Endothelial cell of umbilical vein (primary cell): ENCODE data around the gene IGF2BP2. TPM values are rescaled to one million over a fixed set of nuclear protein-coding genes. Genes with fewer than 3 reads are reported as not detected.

Experiments used
- BruUV-seq: library from RNA; stranded (reverse); fragments of 400-500 nt; replicated peaks from 2 replicates; lab custom pipeline; 2021; lab: Mats Ljungman, UMichigan
- CTCF ChIA-PET: fragments of 300-600, 350-600 bp; sonication (Branson Sonifier 250); formaldehyde crosslinking; loops from one replicate; lab custom pipeline; 2021; ENCODE audit warnings: antibody characterized with exemption, inconsistent platforms; lab: Charles Lee
- POLR2A ChIA-PET: fragments of 300-600, 350-600 bp; sonication (Branson Sonifier 250); formaldehyde crosslinking; loops from one replicate; lab custom pipeline; 2021; ENCODE audit warnings: antibody characterized with exemption, inconsistent platforms; lab: Charles Lee
- DNase-seq: peaks from one replicate; pipeline ENCODE4 v3.0.0-alpha.2; 2011; ENCODE audit warnings: low read depth, low spot score
- FAIRE-seq: peaks from 2 replicates; lab custom pipeline; 2011; peaks lifted over from hg19 to GRCh38; lab: Jason Lieb, UNC
- H2AFZ ChIP-seq: 2 replicates; pipeline ENCODE4 v1.6.0; 2012; ENCODE audit warnings: low read depth, low read length, control low read depth, inconsistent platforms
- H3K27ac ChIP-seq: 2 replicates; pipeline ENCODE4 v1.5.1; 2011; ENCODE audit warnings: low read depth, mild to moderate bottlenecking, control low read depth, low read length, moderate library complexity; ENCODE audit not compliant: insufficient read depth
- H3K27me3 ChIP-seq, 2 experiments: 2 replicates each; pipeline versions ENCODE4 v1.6.0 to v1.6.1; 2011; ENCODE audit warnings: low read length in 2 of 2, mixed read lengths in 1 of 2; ENCODE audit not compliant: control insufficient read depth in 2 of 2, insufficient read depth in 2 of 2
- H3K36me3 ChIP-seq, 2 experiments: 2 replicates in 1 of 2; 3 replicates in 1 of 2; pipeline ENCODE4 v1.5.1; 2011; ENCODE audit warnings: low read length in 2 of 2, mild to moderate bottlenecking in 1 of 2, moderate library complexity in 1 of 2; ENCODE audit not compliant: control insufficient read depth in 2 of 2, insufficient read depth in 2 of 2; ENCODE audit errors: extremely low read depth in 1 of 2
- H3K4me1 ChIP-seq: 3 replicates; pipeline ENCODE4 v1.5.1; 2011; ENCODE audit warnings: mild to moderate bottlenecking, low read length; ENCODE audit not compliant: control insufficient read depth, insufficient read depth; ENCODE audit errors: extremely low read depth
- H3K4me2 ChIP-seq: 2 replicates; pipeline ENCODE4 v1.6.1; 2011; ENCODE audit warnings: low read length, control low read depth, mixed read lengths; ENCODE audit not compliant: insufficient read depth
- H3K4me3 ChIP-seq, 3 experiments: fragments of 200-600 bp in 1 of 3; sonication (generic), shearing (Covaris generic) in 1 of 3; replicated peaks in 1 of 3; 2 replicates each; pipeline ENCODE4 v1.5.1; 2011 to 2016; ENCODE audit warnings: control low read depth in 3 of 3, low read length in 3 of 3, mild to moderate bottlenecking in 2 of 3, inconsistent platforms in 1 of 3, low read depth in 1 of 3, moderate library complexity in 1 of 3; ENCODE audit not compliant: insufficient read depth in 1 of 3
- H3K79me2 ChIP-seq: 2 replicates; pipeline ENCODE4 v1.6.0; 2012; ENCODE audit warnings: low read length, inconsistent platforms; ENCODE audit not compliant: control insufficient read depth, insufficient read depth
- H3K9ac ChIP-seq: replicated peaks from 2 replicates; pipeline ENCODE3; 2011; ENCODE audit warnings: low read length, control low read depth; ENCODE audit not compliant: insufficient read depth; ENCODE audit errors: extremely low read depth
- H3K9me1 ChIP-seq: replicated peaks from 3 replicates; pipeline ENCODE4 v1.6.0; 2011; ENCODE audit warnings: mild to moderate bottlenecking, low read length; ENCODE audit not compliant: control insufficient read depth, insufficient read depth; ENCODE audit errors: extremely low read depth
- H3K9me3 ChIP-seq: replicated peaks from 2 replicates; pipeline ENCODE4 v1.5.1; 2012; ENCODE audit warnings: low read length, inconsistent platforms; ENCODE audit not compliant: control insufficient read depth, insufficient read depth
- H4K20me1 ChIP-seq: replicated peaks from 2 replicates; pipeline ENCODE3; 2011; ENCODE audit warnings: mild to moderate bottlenecking, low read length; ENCODE audit not compliant: control insufficient read depth, insufficient read depth; ENCODE audit errors: extremely low read depth
- EZH2 ChIP-seq: IDR thresholded peaks from 2 replicates; pipeline ENCODE4 v1.6.1; 2012; ENCODE audit warnings: borderline replicate concordance, low read depth, mild to moderate bottlenecking, moderate library complexity, low read length, inconsistent platforms; ENCODE audit not compliant: severe bottlenecking
- FOS ChIP-seq: IDR thresholded peaks from 2 replicates; pipeline ENCODE4 v1.6.1; 2011; ENCODE audit warnings: mild to moderate bottlenecking, low read length, moderate library complexity, borderline replicate concordance; ENCODE audit not compliant: insufficient read depth
- GATA2 ChIP-seq: IDR thresholded peaks from 2 replicates; pipeline ENCODE4 v1.7.0; 2011; ENCODE audit warnings: low read depth, mild to moderate bottlenecking, moderate library complexity, mixed read lengths, low read length; ENCODE audit not compliant: insufficient read length, insufficient read depth
- JUN ChIP-seq: IDR thresholded peaks from 2 replicates; pipeline ENCODE4 v1.6.1; 2011; ENCODE audit warnings: borderline replicate concordance, low read depth; ENCODE audit not compliant: insufficient read length, insufficient read depth
- MYC ChIP-seq: IDR thresholded peaks from one replicate; pipeline ENCODE4 v1.6.1; 2011; ENCODE audit warnings: mild to moderate bottlenecking, low read depth, low read length
- POLR2A ChIP-seq: IDR thresholded peaks from 2 replicates; pipeline ENCODE4 v1.6.1; 2012; ENCODE audit warnings: low read depth, mild to moderate bottlenecking, control low read depth, low read length
- POLR2AphosphoS5 ChIP-seq: IDR thresholded peaks from 2 replicates; pipeline ENCODE4 v1.6.1; 2012; ENCODE audit warnings: low read depth, mild to moderate bottlenecking, control low read depth, low read length, moderate library complexity; ENCODE audit not compliant: insufficient read depth
- dilution Hi-C: fragments of 300-500 bp; cut with MboI; formaldehyde crosslinking; loops from one replicate; pipeline ENCODE4 v1.15.0; 2019; ENCODE audit warnings: low sequenced_read_pairs; ENCODE audit not compliant: extremely low pct_ligation_motif_present
- intact Hi-C: fragments of 100-400 bp; cut with micrococcal nuclease; formaldehyde crosslinking; loops from one replicate; pipeline ENCODE4 v1.10.0; 2022
- polyA plus RNA-seq, 4 experiments: library from polyadenylated mRNA; depleted of rRNA in 3 of 4; stranded (reverse) in 3 of 4; unstranded in 1 of 4; fragments of >200 nt; gene quantifications; 2 replicates each; pipeline versions ENCODE4 v1.2.1 to v1.2.3, GENCODE V29; 2011 to 2012; ENCODE audit warnings: missing spikeins in 1 of 4
- total RNA-seq: library from RNA; stranded (reverse); gene quantifications from 2 replicates; pipeline ENCODE4 v1.2.3, GENCODE V29; 2021
- TF ChIP-seq, protein P1 (sequence below): IDR thresholded peaks from 2 replicates; pipeline ENCODE4 v1.6.1; 2011; ENCODE audit not compliant: insufficient read depth, insufficient read length
- TF ChIP-seq, protein P2 (sequence below), 2 donors: IDR thresholded peaks; 1 replicate in 1 of 2; 2 replicates in 1 of 2; pipeline ENCODE4 v1.5.1; 2011; ENCODE audit warnings: low read length in 2 of 2, mild to moderate bottlenecking in 2 of 2, moderate library complexity in 2 of 2, control low read depth in 1 of 2, inconsistent platforms in 1 of 2, low read depth in 1 of 2; ENCODE audit not compliant: insufficient read depth in 1 of 2; ENCODE audit errors: extremely low read depth in 1 of 2

IGF2BP2 gene
- total and polyA plus RNA-seq, 2 donors (not counting 3 experiments of a cell fraction or from before 2014, with no cell fraction given): 10.7 to 130 TPM

DNA sequence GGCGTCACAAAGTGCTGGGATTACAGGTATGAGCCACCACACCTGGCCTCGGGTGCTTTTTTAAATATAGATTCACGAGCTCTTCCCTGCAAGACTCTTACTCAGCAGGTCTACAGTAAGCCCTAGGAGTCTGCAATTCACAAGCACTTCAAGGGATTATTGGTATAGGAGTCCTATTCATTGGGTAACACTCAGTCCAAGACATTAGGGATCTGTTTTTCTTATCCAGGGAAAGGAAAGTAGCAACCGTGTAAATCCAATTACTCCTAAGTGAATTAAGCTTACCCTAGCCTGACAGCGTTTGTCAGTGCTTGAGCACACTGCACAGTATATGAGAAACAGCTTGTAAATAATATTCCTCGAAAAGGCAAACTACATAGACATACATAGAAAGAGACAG lies 128.8 kb downstream of the IGF2BP2 start:
- H4K20me1 ChIP-seq: no peaks in the 10 kb centered on the region
- no peak overlapping the region for H3K27ac ChIP-seq
- no peak for DNase-seq
- intact Hi-C loops: loop anchor here (1.0 kb wide), 1 partner anchor 8 kb away; no protein-coding TSS in a partner anchor
- no peak overlapping the region for H3K4me3 ChIP-seq
- ChIA-PET POLR2A (no interaction called here), CTCF (interaction anchor here (0.9 to 3.4 kb wide), 4 partner anchors 18 to 73 kb away, joined by 5 to 20 read pairs (median 6); no protein-coding TSS in a partner anchor)
- no peak for FAIRE-seq
- H3K36me3 ChIP-seq: peaks cover 7 to 8% of the 10 kb centered on the region in 2 experiments
- H2AFZ ChIP-seq: no peak overlapping the region
- H3K27me3 ChIP-seq: no peaks in the 10 kb centered on the region
- no peaks in the 10 kb centered on the region for H3K9me3 ChIP-seq
- no peak overlapping the region for H3K4me2 ChIP-seq
- no TSS peak for BruUV-seq
- H3K9me1 ChIP-seq: no peaks in the 10 kb centered on the region
- H3K9ac ChIP-seq: no peak overlapping the region
- peaks cover 40% of the 10 kb centered on the region for H3K79me2 ChIP-seq
- TF ChIP-seq MYC (no peak), GATA2 (no peak), POLR2AphosphoS5 (no peak), EZH2 (no peak), FOS (no peak)
- dilution Hi-C loops: no loop called here
- peaks cover 10% of the 10 kb centered on the region for H3K4me1 ChIP-seq

DNA sequence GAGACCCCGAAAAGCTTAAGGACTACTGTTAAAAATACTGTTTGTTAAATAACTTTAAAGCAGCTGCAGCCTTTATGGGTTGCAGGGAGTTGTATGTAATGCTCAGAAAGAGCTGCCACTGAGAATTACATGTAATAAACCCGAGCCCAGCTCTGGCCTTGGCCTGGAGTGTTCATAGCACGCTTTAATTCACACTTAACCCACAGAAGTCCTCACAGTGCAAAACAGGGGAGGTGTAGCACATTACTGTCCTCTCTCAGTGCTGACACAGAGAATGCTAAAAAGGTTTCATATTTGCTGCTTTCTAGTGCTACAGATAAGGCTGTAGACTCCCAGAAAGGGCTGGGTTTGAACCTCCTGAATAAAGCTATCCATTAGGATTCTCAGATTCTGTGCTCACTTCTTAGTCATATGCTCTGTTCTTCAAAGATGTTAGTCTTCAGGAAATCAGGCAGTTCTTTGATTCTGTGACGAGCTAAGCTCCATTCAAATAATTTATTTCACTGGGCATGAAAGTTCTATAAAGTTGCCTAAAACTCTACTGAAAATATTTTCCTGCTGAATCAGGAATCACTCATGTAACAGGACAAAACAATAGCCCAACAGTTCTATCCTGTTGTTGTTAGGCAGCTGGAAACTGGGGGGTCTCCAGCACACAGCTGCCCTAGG lies 130.7 kb downstream of the IGF2BP2 start:
- TF ChIP-seq, protein P1, sequence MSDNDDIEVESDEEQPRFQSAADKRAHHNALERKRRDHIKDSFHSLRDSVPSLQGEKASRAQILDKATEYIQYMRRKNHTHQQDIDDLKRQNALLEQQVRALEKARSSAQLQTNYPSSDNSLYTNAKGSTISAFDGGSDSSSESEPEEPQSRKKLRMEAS: no peak
- no peak for TF ChIP-seq POLR2AphosphoS5
- TF ChIP-seq EZH2: no peak
- no peak for TF ChIP-seq GATA2
- no peak for TF ChIP-seq FOS
- TF ChIP-seq MYC: no peak
- TF ChIP-seq POLR2A: no peak
- TF ChIP-seq, protein P2, sequence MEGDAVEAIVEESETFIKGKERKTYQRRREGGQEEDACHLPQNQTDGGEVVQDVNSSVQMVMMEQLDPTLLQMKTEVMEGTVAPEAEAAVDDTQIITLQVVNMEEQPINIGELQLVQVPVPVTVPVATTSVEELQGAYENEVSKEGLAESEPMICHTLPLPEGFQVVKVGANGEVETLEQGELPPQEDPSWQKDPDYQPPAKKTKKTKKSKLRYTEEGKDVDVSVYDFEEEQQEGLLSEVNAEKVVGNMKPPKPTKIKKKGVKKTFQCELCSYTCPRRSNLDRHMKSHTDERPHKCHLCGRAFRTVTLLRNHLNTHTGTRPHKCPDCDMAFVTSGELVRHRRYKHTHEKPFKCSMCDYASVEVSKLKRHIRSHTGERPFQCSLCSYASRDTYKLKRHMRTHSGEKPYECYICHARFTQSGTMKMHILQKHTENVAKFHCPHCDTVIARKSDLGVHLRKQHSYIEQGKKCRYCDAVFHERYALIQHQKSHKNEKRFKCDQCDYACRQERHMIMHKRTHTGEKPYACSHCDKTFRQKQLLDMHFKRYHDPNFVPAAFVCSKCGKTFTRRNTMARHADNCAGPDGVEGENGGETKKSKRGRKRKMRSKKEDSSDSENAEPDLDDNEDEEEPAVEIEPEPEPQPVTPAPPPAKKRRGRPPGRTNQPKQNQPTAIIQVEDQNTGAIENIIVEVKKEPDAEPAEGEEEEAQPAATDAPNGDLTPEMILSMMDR (IDR thresholded peaks at IDR 0.05; ENCODE audit: extremely low read depth in 1 of 2, insufficient read depth in 1 of 2, low read depth in 1 of 2, low read length in 2 of 2): no peak
- TF ChIP-seq JUN: no peak
- no peak overlapping the region for H3K9ac ChIP-seq
- no peak overlapping the region for H3K4me3 ChIP-seq
- H3K9me3 ChIP-seq: no peaks in the 10 kb centered on the region
- dilution Hi-C loops (no loop called here), intact Hi-C loops (no loop called here)
- no peaks in the 10 kb centered on the region for H4K20me1 ChIP-seq
- H3K4me1 ChIP-seq: peaks cover 12% of the 10 kb centered on the region
- H3K79me2 ChIP-seq: peaks cover 24% of the 10 kb centered on the region
- DNase-seq (peak; percentile 49), FAIRE-seq (no peak)
- H3K36me3 ChIP-seq: peaks cover 7 to 8% of the 10 kb centered on the region in 2 experiments
- H2AFZ ChIP-seq: no peak overlapping the region
- no peak overlapping the region for H3K4me2 ChIP-seq
- H3K27ac ChIP-seq: no peak overlapping the region
- H3K9me1 ChIP-seq: no peaks in the 10 kb centered on the region
- no peaks in the 10 kb centered on the region for H3K27me3 ChIP-seq
- ChIA-PET CTCF (interaction anchor here (0.7 to 3.4 kb wide), 12 partner anchors 8 to 78 kb away, joined by 3 to 20 read pairs (median 4); no protein-coding TSS in a partner anchor), POLR2A (interaction anchor here (0.7 to 1.0 kb wide), 2 partner anchors 9 to 81 kb away, joined by 3 to 4 read pairs; no protein-coding TSS in a partner anchor)
- no TSS peak for BruUV-seq
